ENCODE results near the gene CD209.

Gene CD209

DNA sequence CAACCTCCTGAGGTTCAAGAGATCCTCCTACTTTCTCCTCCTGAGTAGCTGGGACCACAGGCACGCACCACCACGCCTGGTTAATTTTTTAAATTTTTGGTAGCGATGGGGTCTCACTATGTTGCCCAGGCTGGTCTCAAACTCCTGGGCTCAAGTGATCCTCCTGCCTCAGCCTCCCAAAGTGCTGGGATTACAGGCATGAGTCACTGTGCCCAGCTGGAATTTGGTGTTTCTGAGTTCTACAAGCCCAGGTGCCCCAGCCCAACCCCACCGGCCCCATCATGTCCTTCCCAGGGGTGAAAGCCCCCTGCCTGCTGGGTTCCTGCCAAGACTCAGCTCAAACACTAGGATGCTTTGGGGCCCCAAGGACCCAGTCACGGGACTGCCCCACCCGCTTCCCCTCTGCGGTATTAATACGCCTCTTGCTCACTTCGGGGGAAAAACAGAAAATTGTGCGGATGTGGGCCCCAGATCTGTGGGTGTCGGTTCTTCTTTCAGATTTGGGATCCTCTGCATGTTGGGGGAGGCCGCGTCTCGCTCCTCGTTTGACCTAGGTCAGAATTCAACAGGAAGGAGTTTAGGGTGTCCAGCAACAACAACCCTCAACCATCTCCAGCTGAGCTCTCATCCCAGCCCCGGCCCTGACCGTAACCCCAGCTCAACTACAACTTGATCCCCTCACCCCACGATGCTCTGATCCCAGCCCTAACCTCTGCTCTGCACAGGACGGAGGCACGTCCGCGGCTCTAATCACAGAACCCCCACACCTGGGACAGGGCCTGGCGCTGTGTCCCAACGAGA is 41.7 kb downstream of the CD209 start:
- no peak for DNase-seq (ENCODE audit: low spot score)

DNA sequence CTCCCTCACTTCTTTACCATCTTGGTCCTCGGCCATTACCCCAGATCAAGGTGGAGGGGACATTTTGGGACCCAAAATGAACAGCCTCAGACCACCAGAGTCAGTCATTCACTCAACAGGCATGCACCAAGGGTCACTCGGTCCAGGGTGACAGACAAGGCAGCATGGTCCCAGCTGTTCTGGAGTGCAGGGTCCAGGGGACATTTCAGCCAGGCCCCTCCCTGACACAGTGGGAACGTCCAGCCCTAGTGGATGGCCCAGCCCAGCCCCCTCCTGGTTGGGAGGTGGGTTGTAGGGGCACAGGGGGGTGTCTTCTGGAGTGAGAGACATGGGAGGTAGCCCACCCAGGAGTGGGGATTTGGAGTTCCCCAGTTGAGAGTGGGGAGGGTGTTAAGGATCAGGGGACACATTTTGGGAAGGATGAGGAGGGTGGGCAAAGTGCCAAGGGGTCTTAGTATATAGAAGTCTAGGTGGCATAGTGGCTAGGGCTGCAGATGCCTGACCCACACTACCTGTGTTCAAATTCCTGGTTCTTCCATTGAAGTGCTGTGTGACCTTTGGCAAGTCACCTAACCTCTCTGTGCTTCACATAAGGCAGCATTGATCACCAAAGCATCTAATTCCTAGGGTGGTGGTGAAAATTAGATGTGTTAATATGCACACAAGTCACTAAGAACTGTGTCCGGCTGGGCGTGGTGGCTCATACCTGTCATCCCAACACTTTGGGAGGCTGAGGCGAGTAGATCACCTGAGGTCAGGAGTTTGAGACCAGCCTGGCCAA is 42.9 kb downstream of the CD209 start:
- DNase-seq (ENCODE audit: low spot score): no peak

DNA sequence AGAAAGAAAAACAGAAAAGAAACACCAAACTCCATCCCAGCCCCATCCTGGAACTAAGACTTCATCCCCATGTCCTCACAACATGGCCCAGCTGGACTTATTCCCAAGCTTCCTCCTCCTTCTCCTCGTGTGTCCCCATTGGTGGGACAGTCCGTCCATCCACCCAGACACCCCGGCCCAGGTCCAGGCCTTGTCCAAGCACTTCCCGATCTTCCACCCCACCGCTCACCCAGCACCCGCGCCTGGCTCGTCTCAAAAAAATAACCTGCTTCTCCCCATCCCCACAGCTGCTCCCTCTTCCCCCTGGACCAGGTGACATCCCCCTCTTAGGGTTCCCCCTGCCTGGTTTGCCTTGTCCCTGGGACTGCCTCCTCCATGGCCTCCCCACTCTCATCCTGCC is 44.0 kb downstream of the CD209 start:
- no peak for DNase-seq (ENCODE audit: low spot score)

DNA sequence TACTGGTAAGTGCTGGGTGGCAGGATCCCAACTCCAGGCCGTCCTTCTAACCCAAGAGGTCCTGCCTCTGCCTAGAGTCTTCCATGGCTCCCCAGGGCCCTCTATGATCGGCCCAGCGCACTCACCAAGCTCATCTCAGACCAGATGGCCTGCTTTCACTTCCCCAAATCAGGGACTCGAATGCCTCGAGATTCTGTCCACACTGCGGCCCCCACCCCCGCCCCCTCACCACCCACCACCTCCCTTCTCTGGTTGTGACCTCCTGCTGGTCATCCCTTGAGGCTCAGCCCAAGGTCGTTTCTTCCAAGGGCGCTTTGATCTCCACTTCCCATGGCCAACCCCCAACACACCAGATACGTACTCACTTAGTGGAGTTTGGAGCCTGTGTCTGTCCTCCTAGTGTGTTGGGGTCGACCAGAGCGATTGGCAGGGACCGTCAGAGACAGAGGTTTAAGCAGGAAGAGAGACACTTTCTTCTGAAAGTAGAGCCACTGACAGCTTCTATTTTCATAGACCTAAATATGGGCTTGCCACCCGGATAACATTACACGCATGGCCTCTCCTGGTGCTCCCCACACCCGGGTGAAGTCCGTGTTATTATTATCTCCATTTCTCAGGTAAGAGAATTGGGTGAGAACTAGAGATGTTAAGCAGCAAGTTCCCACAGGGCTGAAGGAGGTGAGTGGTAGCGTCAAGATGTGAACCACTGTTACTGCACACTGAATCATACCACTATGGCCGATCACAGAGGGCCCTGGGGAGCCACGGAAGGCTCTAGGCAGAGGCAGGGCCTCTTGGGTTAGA is 45.5 kb downstream of the CD209 start, which contains the start of gene FCER2:
TSS of gene FCER2 (minus strand) at position 478 of the 804 bp plus-strand sequence. CDS start 2,371 bp downstream, outside the sequence.
- no peak for DNase-seq (ENCODE audit: low spot score)

DNA sequence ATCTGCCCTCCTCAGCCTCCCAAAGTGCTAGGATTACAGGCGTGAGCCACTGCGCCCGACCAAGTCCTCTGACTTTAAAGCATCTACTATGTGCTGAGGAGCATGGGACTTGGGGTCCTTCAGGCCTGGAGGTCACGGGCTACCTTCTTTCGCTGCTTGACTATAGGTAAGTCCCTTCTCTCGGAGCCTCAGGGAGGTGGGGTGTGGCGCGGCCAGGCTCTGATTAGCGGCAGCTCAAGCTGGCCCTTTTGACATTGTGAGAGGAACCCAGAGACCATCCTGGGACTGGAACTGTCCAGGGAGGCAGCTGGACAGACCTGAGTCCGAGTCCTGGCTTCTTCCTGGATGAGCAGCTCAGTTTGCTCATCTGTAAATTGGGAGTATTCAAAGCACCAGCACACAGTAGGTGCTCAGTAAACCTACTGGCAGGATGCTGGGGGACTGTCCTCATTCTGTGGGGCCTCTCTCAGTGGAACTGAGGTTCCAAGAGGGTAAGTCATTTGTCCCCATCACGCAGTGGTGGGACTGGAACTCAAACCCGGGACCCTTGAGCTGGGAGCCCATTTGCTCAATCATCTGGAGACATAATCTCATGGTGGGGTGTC is 46.2 kb downstream of the CD209 start:
- no peak for DNase-seq (ENCODE audit: low spot score)

DNA sequence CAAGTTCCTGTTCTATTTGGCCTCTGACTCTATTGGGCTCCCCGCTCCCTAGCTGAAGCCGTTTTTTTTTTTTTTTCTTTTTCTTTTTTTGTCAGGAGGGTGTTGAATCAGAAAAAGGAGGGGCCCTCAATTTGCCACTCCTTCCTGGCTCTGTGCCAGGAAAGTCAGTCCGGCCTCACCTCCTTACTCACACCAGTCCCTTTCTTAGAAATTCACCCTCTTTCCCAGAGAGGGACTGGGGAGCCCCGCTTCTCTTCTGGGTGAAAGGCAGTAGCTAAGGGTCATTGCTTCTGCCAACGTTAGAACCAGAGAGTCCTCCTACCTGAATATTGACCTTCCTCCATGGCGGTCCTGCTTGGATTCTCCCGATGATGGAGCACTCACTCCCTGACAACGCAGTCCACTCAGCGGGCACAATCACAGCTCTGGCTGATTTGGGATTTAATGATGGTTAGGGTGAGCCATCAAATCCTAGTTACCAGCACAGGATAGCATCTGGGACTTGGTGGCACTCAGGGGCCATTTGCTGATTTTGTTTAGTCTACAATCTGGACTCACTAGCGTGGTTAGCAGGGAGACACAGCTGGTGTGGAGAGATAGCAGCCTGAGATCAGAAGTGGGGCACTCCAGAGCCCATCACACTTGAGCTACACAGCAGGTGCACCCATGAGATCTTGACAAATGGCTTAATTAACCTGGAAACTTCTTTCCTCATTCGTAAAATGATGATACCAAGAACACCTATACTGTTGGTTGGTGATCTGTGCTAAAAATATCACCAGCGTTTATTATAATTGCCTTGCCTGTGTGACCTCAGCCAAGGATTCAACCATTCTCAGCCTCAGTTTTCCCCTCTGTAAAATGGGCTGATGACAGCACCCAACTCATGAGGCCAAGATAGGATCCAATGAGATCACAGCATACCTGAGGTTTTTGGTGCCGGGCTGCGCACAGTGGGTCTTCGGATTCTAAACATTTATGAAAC is 47.6 kb downstream of the CD209 start:
- no peak for DNase-seq (ENCODE audit: low spot score)

DNA sequence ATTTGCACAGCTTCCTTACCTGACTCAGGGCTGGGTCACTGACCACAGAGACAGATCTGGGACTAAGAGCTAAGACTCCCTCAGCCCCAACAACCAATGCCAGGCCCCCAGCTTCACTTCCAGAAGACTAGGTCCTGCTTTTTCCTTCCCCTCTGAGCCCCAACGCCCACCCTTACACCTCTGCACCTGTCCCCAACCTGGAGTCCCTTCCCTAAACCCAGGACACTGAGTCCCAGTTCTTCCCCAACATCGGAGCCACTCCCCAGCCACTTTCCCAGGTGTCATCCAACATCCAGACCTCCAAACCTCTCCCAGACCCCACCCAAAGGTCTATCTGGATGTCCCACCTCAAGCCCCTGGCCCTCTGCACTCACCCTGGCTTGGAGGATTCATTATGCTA is 48.3 kb downstream of the CD209 start:
- no peak for DNase-seq (ENCODE audit: low spot score)

DNA sequence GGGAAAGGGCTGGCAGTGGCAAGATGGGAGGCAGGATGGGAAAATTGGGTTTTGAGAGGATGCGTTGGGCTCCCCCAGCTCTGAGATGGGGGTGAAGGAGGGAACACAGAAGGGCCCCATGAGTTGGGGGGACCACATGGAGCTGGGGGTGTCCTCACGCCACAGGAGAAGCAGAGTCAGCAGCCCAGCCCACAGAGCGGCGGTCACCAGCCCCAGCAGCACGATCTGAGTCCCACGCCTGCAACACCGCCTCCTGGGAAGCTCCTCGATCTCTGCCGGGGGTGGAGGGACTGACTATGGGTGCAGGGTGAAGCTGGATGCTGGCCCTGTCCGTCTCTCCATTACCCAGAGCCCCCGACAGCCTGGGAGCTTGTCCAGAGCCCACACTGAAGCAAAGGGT is 48.8 kb downstream of the CD209 start:
- DNase-seq (ENCODE audit: low spot score): no peak

DNA sequence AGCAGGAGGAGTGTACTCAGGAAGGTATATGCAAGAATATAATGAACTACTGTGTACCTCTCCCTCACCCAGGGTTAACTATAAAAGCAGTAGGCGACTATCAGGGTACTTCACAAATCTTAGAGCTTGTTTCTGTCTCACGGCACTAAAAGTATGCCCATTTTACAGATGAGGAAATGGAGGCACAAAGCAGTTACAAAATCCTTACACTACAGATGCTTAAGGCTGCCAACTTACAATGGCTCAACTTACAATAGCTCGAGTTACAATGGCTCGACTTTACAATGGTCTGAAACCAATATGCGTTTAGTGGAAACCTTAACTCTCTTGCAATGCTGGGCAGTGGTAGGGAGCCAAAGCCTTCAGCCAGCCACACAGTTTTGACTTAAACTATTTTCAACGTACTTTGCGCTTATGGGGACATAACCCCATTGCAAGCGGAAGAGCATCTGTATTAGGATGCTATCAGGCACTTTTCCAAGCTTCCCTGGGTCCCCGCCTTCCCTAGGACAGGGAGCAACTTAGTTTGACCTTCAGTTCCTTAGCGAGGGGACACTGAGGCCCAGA is 49.5 kb downstream of the CD209 start:
- no peak for DNase-seq (ENCODE audit: low spot score)

DNA sequence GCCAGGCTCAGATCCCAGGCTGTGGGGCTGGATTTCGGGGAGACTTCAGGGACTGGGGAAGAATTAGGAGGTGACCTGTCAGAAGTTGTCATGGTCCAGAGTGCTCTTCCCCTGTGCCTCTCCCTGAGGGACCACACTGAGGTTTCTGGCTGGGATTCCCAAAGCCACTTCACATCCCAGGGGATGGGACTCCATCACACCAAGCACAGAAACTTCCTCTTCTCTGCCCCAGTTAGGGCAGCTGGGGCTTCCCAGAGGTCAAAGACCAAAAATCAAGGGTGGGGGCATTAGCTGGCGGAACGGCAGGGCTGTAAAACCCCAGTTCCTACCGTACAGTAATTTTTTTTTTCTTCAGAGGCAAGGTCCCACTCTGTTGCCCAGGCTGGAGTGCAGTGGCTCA is 52.8 kb downstream of the CD209 start:
- no peak for DNase-seq (ENCODE audit: low spot score)

DNA sequence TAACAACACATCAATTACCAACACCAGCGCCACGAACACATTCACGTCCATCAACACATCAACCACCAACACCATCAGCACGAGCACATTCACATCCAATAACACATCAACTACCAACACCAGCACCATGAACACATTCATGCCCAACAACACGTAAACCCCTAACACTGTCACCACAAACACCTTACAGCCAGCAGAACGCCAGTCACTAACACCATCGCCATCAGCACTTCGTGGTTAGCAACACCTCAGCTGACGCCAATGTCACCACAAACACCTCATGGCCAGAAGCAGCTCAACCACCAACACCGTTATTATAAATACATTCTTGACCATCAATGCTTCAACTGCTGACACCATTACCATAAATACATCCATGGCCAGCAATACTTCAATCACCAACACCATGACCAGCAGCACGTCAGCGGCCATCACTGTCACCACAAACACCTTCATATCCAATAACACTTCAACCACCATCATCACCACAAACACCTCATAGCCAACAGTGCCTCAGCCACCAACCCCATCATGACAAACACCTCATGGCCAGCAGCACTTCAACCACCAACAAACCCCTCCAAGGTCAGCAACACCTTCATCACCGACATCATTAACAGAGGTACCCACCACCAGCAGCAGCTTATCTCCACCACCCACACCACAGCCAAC is 54.8 kb downstream of the CD209 start:
- DNase-seq (ENCODE audit: low spot score): no peak

DNA sequence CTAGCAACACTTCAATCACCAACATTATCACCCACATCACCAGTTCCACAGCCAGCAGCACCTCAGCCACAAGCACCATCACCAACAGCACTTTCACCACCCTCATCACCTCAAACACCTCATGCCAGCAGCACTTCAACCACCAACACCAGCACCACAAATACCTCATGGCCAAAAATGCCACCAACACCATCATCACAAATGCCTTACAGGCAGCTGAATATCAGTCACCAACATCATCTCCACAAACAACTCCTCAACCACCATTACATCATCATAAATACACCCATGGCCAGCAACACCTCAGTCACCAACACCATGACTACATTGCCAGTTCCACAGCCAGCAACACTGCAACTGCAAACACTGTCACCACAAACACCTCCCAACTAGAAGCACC is 55.8 kb downstream of the CD209 start:
- DNase-seq (ENCODE audit: low spot score): no peak

DNA sequence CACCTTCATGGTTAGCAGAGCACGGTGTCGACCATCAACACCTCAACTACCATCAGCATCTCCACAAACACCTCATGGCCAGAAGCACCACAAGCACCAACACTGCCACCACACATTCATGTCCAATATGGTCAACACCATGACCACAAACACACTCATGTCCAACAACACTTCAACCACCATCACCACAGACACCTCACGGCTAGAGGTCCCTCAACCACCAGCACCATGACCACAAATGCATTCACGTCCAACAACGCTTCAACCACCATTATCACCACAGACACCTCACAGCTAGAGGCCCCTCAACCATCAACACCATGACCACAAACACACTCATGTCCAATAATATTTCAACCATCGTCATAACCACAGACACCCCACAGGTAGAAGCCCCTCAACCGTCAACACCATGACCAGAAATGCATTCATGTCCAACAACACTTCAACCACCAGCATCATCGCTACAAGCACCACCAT is 56.5 kb downstream of the CD209 start:
- no peak for DNase-seq (ENCODE audit: low spot score)
